GM23338 (cell line): ENCODE measurements around the gene CLDN6. TPM values are rescaled to one million over a fixed set of nuclear protein-coding genes. Genes with fewer than 3 reads are reported as not detected.

Experiments used
- ATAC-seq: fragments of 200-7000 bp; cut with Tn5 transposase; 3 replicates; pipeline ENCODE4 v1.9.1; 2020
- DNase-seq: peaks from one replicate; pipeline ENCODE4 v3.0.0-alpha.2; 2015; ENCODE audit warnings: low spot score
- H2AFZ ChIP-seq: fragments of 200-600 bp; sonication (generic); 2 replicates; pipeline ENCODE4 v1.8.0; 2016; ENCODE audit warnings: antibody characterized with exemption, mild to moderate bottlenecking, moderate library complexity
- H3F3A ChIP-seq: fragments of 200-600 bp; sonication (generic); replicated peaks from 2 replicates; pipeline ENCODE4 v1.8.0; 2017; ENCODE audit warnings: antibody characterized with exemption, mixed run types, low read depth
- H3K27ac ChIP-seq: fragments of 200-600 bp; sonication (generic); 2 replicates; pipeline ENCODE4 v1.6.1; 2016; ENCODE audit warnings: low read depth
- H3K27me3 ChIP-seq: fragments of 200-600 bp; sonication (generic); 2 replicates; pipeline ENCODE4 v1.8.0; 2016; ENCODE audit warnings: mild to moderate bottlenecking, mixed run types, moderate library complexity; ENCODE audit not compliant: insufficient read depth
- H3K36me3 ChIP-seq: fragments of 200-600 bp; sonication (generic); 2 replicates; pipeline ENCODE4 v1.8.0; 2016; ENCODE audit warnings: mild to moderate bottlenecking; ENCODE audit not compliant: insufficient read depth
- H3K4me1 ChIP-seq: fragments of 200-600 bp; sonication (generic); 2 replicates; pipeline ENCODE4 v1.8.0; 2016; ENCODE audit warnings: mild to moderate bottlenecking, moderate library complexity; ENCODE audit not compliant: insufficient read depth
- H3K4me2 ChIP-seq: fragments of 200-600 bp; sonication (generic); 2 replicates; pipeline ENCODE4 v1.7.1; 2017; ENCODE audit warnings: mixed run types
- H3K4me3 ChIP-seq: fragments of 200-600 bp; sonication (generic); 2 replicates; pipeline ENCODE4 v1.6.1; 2016; ENCODE audit warnings: mixed run types
- H3K79me2 ChIP-seq: fragments of 200-600 bp; sonication (generic); replicated peaks from 2 replicates; pipeline ENCODE4 v1.8.0; 2017; ENCODE audit warnings: mild to moderate bottlenecking; ENCODE audit not compliant: insufficient read depth
- H3K9me2 ChIP-seq: fragments of 200-600 bp; sonication (generic); 2 replicates; pipeline ENCODE4 v1.8.0; 2017; ENCODE audit not compliant: insufficient read depth
- H4K20me1 ChIP-seq: fragments of 200-600 bp; sonication (generic); replicated peaks from 2 replicates; pipeline ENCODE4 v1.8.0; 2017; ENCODE audit warnings: mild to moderate bottlenecking; ENCODE audit not compliant: insufficient read depth
- H3K27ac Mint-ChIP-seq: 2 replicates; pipeline ENCODE4 v1.8.0; 2020; ENCODE audit warnings: inconsistent platforms, mild to moderate bottlenecking, moderate library complexity, mixed read lengths
- H3K27me3 Mint-ChIP-seq: 3 replicates; pipeline ENCODE4 v1.8.0; 2022; ENCODE audit warnings: low read depth, mild to moderate bottlenecking, moderate library complexity, mixed read lengths, inconsistent platforms; ENCODE audit not compliant: insufficient read depth, poor library complexity
- H3K36me3 Mint-ChIP-seq: 3 replicates; pipeline ENCODE4 v1.8.0; 2021; ENCODE audit warnings: low read depth, mild to moderate bottlenecking, inconsistent platforms, moderate library complexity, mixed read lengths
- H3K4me1 Mint-ChIP-seq: 3 replicates; pipeline ENCODE4 v1.8.0; 2020; ENCODE audit warnings: mild to moderate bottlenecking, inconsistent platforms, mixed read lengths
- H3K4me3 Mint-ChIP-seq: 3 replicates; pipeline ENCODE4 v1.8.0; 2021; ENCODE audit warnings: moderate library complexity, mild to moderate bottlenecking, inconsistent platforms, mixed read lengths
- H3K9me3 Mint-ChIP-seq: 3 replicates; pipeline ENCODE4 v1.8.0; 2020; ENCODE audit warnings: moderate library complexity, mild to moderate bottlenecking, inconsistent platforms, mixed read lengths
- ETS1 ChIP-seq: IDR thresholded peaks from 2 replicates; pipeline ENCODE4 v1.6.1; 2016; ENCODE audit warnings: antibody characterized with exemption
- EZH2 ChIP-seq: fragments of 200-600 bp; sonication (generic); IDR thresholded peaks from one replicate; pipeline ENCODE4 v1.8.0; 2017; ENCODE audit warnings: antibody characterized with exemption, mild to moderate bottlenecking, low read depth; ENCODE audit not compliant: unreplicated experiment
- JUNB ChIP-seq: IDR thresholded peaks from one replicate; pipeline ENCODE4 v1.6.1; 2016; ENCODE audit warnings: antibody characterized with exemption; ENCODE audit not compliant: unreplicated experiment
- ZNF114 ChIP-seq: fragments of 250-450 bp; sonication (Bioruptor Pico); IDR thresholded peaks from 2 replicates; pipeline ENCODE4 v1.5.0; 2020; ENCODE audit warnings: mild to moderate bottlenecking, moderate library complexity
- ZNF331 ChIP-seq: fragments of 250-450 bp; sonication (Bioruptor Pico); IDR thresholded peaks from 2 replicates; pipeline ENCODE4 v1.5.0; 2020; ENCODE audit warnings: low read depth, mild to moderate bottlenecking, moderate library complexity
- ZNF462 ChIP-seq: fragments of 250-450 bp; sonication (Bioruptor Pico); IDR thresholded peaks from 2 replicates; pipeline ENCODE4 v1.5.0; 2020; ENCODE audit warnings: mild to moderate bottlenecking, moderate library complexity
- polyA plus RNA-seq: library from polyadenylated mRNA; unstranded; fragments of >200 nt; fragmentation: Nextera tagmentation; extraction: Ambion mirVana; gene quantifications from 2 replicates; pipeline ENCODE4 v1.2.1, GENCODE V29; 2016
- total RNA-seq: library from RNA; depleted of rRNA; stranded (reverse); fragments of >200 nt; shearing (Covaris generic); gene quantifications from 2 replicates; pipeline ENCODE4 v1.2.3, GENCODE V29; 2014
- TF ChIP-seq, protein P1 (sequence below): IDR thresholded peaks from one replicate; pipeline ENCODE4 v1.6.1; 2018; ENCODE audit warnings: antibody characterized with exemption; ENCODE audit not compliant: unreplicated experiment

CLDN6 gene
- total and polyA plus RNA-seq, 2 experiments from 2014 or later = 537 to 1,028 TPM

- Histone ChIP-seq H2AFZ (no peak overlapping the region), H3K4me3 (no peak overlapping the region), H3K4me2 (no peak overlapping the region), H3K27ac (no peak overlapping the region), H4K20me1 (no peaks in the 10 kb centered on the region), H3K79me2 (no peaks in the 10 kb centered on the region), H3K9me2 (no peaks in the 10 kb centered on the region), H3K27me3 (no peaks in the 10 kb centered on the region), H3K36me3 (no peaks in the 10 kb centered on the region), H3F3A (no peaks in the 10 kb centered on the region; the same call in 1 of the 2 replicates), H3K4me1 (peaks cover 8% of the 10 kb centered on the region)
- Mint-ChIP-seq H3K27me3 (peaks cover 5% of the 10 kb centered on the region), H3K27ac (no peak overlapping the region), H3K9me3 (no peaks in the 10 kb centered on the region), H3K4me3 (no peak overlapping the region), H3K4me1 (peaks cover 12% of the 10 kb centered on the region; the same call in 2 of the 3 replicates), H3K36me3 (peaks cover 4% of the 10 kb centered on the region; the same call in 1 of the 3 replicates)
- DNase-seq (no peak), ATAC-seq (no peak)
- TF ChIP-seq ZNF331 (CRISPR knock-in tag) (no peak), ZNF114 (CRISPR knock-in tag) (no peak), JUNB (no peak), ZNF462 (CRISPR knock-in tag) (no peak), ETS1 (no peak), EZH2 (no peak)
- TF ChIP-seq, protein P1, sequence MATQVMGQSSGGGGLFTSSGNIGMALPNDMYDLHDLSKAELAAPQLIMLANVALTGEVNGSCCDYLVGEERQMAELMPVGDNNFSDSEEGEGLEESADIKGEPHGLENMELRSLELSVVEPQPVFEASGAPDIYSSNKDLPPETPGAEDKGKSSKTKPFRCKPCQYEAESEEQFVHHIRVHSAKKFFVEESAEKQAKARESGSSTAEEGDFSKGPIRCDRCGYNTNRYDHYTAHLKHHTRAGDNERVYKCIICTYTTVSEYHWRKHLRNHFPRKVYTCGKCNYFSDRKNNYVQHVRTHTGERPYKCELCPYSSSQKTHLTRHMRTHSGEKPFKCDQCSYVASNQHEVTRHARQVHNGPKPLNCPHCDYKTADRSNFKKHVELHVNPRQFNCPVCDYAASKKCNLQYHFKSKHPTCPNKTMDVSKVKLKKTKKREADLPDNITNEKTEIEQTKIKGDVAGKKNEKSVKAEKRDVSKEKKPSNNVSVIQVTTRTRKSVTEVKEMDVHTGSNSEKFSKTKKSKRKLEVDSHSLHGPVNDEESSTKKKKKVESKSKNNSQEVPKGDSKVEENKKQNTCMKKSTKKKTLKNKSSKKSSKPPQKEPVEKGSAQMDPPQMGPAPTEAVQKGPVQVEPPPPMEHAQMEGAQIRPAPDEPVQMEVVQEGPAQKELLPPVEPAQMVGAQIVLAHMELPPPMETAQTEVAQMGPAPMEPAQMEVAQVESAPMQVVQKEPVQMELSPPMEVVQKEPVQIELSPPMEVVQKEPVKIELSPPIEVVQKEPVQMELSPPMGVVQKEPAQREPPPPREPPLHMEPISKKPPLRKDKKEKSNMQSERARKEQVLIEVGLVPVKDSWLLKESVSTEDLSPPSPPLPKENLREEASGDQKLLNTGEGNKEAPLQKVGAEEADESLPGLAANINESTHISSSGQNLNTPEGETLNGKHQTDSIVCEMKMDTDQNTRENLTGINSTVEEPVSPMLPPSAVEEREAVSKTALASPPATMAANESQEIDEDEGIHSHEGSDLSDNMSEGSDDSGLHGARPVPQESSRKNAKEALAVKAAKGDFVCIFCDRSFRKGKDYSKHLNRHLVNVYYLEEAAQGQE = no peak
These were observed 17.4 kb downstream of the CLDN6 start for GRCh38 chr16:3000540-3000939.
